Measurements from ENCODE around the gene ZFYVE28. TPM values are rescaled to one million over a fixed set of nuclear protein-coding genes. Genes with fewer than 3 reads are reported as not detected.

ZFYVE28 gene
- total and polyA plus RNA-seq, 2 experiments from 2014 or later: 4.6 to 9.6 TPM

GRCh38 chr4:2295900-2296442 lies 122.5 kb downstream of the ZFYVE28 start:
- no peaks in the 10 kb centered on the region for H3K27me3 ChIP-seq (replicated peaks; ENCODE audit: insufficient read depth)
- in situ Hi-C loops (cut with MboI): no loop called here
- H3F3A ChIP-seq (ENCODE audit: insufficient read depth): 0 out of 2 replicates have a peak, but pooled peaks cover 6% of the 10 kb centered on the region
- H3K4me1 ChIP-seq (ENCODE audit: insufficient read depth): peaks cover 9% of the 10 kb centered on the region
- no peaks in the 10 kb centered on the region for H3K36me3 ChIP-seq (ENCODE audit: low read depth)
- H3K9ac ChIP-seq: no peak overlapping the region
- no peaks in the 10 kb centered on the region for H3K79me2 ChIP-seq (ENCODE audit: insufficient read depth)
- H3K4me2 ChIP-seq (ENCODE audit: unreplicated experiment): no peak overlapping the region
- H2AFZ ChIP-seq: no peak overlapping the region
- no peak overlapping the region for H3K27ac ChIP-seq
- no peaks in the 10 kb centered on the region for H3K9me2 ChIP-seq (ENCODE audit: insufficient read depth)
- H3K9me3 ChIP-seq (ENCODE audit: low read depth): no peaks in the 10 kb centered on the region
- H3K4me3 ChIP-seq: no peak overlapping the region
- WGBS, 2 experiments (ENCODE audit: low coverage in 1 of 2, low lambda C conversion rate in 2 of 2, missing lambda C conversion rate in 2 of 2): 94 to 95% methylated on average over 10 to 14 of the region's 14 CpGs
- TF ChIP-seq EZH2phosphoT487 (IDR thresholded peaks at IDR 0.05; ENCODE audit: insufficient read depth, low read depth): no peak
- no peak for TF ChIP-seq EZH2 (IDR thresholded peaks at IDR 0.05; ENCODE audit: insufficient read depth, poor library complexity, severe bottlenecking)
- no peak for DNase-seq
- H4K20me1 ChIP-seq (ENCODE audit: insufficient read depth): no peaks in the 10 kb centered on the region

- H4K20me1 ChIP-seq (ENCODE audit: insufficient read depth): no peaks in the 10 kb centered on the region
- H3K9ac ChIP-seq: no peak overlapping the region
- no peaks in the 10 kb centered on the region for H3K79me2 ChIP-seq (ENCODE audit: insufficient read depth)
- 0 out of 2 replicates have a peak, but pooled peaks cover 6% of the 10 kb centered on the region for H3F3A ChIP-seq (ENCODE audit: insufficient read depth)
- H3K4me1 ChIP-seq (ENCODE audit: insufficient read depth): peaks cover 9% of the 10 kb centered on the region
- WGBS, 2 experiments (ENCODE audit: low coverage in 1 of 2, low lambda C conversion rate in 2 of 2, missing lambda C conversion rate in 2 of 2): 86 to 90% methylated on average over 9 of the region's 9 CpGs
- TF ChIP-seq EZH2phosphoT487 (IDR thresholded peaks at IDR 0.05; ENCODE audit: insufficient read depth, low read depth): no peak
- TF ChIP-seq EZH2 (IDR thresholded peaks at IDR 0.05; ENCODE audit: insufficient read depth, poor library complexity, severe bottlenecking): no peak
- H3K4me2 ChIP-seq (ENCODE audit: unreplicated experiment): no peak overlapping the region
- in situ Hi-C loops (cut with MboI): no loop called here
- no peaks in the 10 kb centered on the region for H3K9me3 ChIP-seq (ENCODE audit: low read depth)
- no peak overlapping the region for H3K27ac ChIP-seq
- H2AFZ ChIP-seq: no peak overlapping the region
- H3K27me3 ChIP-seq (replicated peaks; ENCODE audit: insufficient read depth): no peaks in the 10 kb centered on the region
- no peaks in the 10 kb centered on the region for H3K36me3 ChIP-seq (ENCODE audit: low read depth)
- H3K9me2 ChIP-seq (ENCODE audit: insufficient read depth): no peaks in the 10 kb centered on the region
- DNase-seq: no peak
- H3K4me3 ChIP-seq: no peak overlapping the region
Measured at GRCh38 chr4:2295500-2295899, 122.9 kb downstream of the ZFYVE28 start.

GRCh38 chr4:2292646-2293108 lies 125.8 kb downstream of the ZFYVE28 start:
- no peak for TF ChIP-seq EZH2phosphoT487 (IDR thresholded peaks at IDR 0.05; ENCODE audit: insufficient read depth, low read depth)
- TF ChIP-seq EZH2 (IDR thresholded peaks at IDR 0.05; ENCODE audit: insufficient read depth, poor library complexity, severe bottlenecking): no peak
- WGBS, 2 experiments (ENCODE audit: low coverage in 1 of 2, low lambda C conversion rate in 2 of 2, missing lambda C conversion rate in 2 of 2): 12 to 14% methylated on average over 6 of the region's 6 CpGs
- in situ Hi-C loops (cut with MboI): no loop called here

GRCh38 chr4:2291705-2292645 lies 126.5 kb downstream of the ZFYVE28 start:
- H3K4me2 ChIP-seq (ENCODE audit: unreplicated experiment): no peak overlapping the region

More at GRCh38 chr4:2292646-2293108, 125.8 kb downstream of the ZFYVE28 start:
- Histone ChIP-seq H3K9me2 (ENCODE audit: insufficient read depth) (no peaks in the 10 kb centered on the region), H3K9ac (no peak overlapping the region), H3K4me2 (ENCODE audit: unreplicated experiment) (no peak overlapping the region), H3F3A (ENCODE audit: insufficient read depth) (0 out of 2 replicates have a peak, but pooled peaks cover 6% of the 10 kb centered on the region), H2AFZ (no peak overlapping the region), H3K4me1 (ENCODE audit: insufficient read depth) (peaks cover 9% of the 10 kb centered on the region), H3K9me3 (ENCODE audit: low read depth) (no peaks in the 10 kb centered on the region), H3K4me3 (no peak overlapping the region), H3K27ac (no peak overlapping the region), H4K20me1 (ENCODE audit: insufficient read depth) (no peaks in the 10 kb centered on the region), H3K79me2 (ENCODE audit: insufficient read depth) (no peaks in the 10 kb centered on the region), H3K36me3 (ENCODE audit: low read depth) (no peaks in the 10 kb centered on the region), H3K27me3 (replicated peaks; ENCODE audit: insufficient read depth) (no peaks in the 10 kb centered on the region)
- DNase-seq: peak; percentile 65

More at GRCh38 chr4:2291705-2292645, 126.5 kb downstream of the ZFYVE28 start:
- H3K9me3 ChIP-seq (ENCODE audit: low read depth): no peaks in the 10 kb centered on the region
- H3K27ac ChIP-seq: no peak overlapping the region
- no peak overlapping the region for H2AFZ ChIP-seq
- H4K20me1 ChIP-seq (ENCODE audit: insufficient read depth): no peaks in the 10 kb centered on the region
- DNase-seq: no peak
- in situ Hi-C loops (cut with MboI): no loop called here
- H3K9ac ChIP-seq: no peak overlapping the region
- TF ChIP-seq EZH2 (IDR thresholded peaks at IDR 0.05; ENCODE audit: insufficient read depth, poor library complexity, severe bottlenecking) (no peak), EZH2phosphoT487 (IDR thresholded peaks at IDR 0.05; ENCODE audit: insufficient read depth, low read depth) (no peak)
- H3K36me3 ChIP-seq (ENCODE audit: low read depth): no peaks in the 10 kb centered on the region
- peaks cover 9% of the 10 kb centered on the region for H3K4me1 ChIP-seq (ENCODE audit: insufficient read depth)
- 0 out of 2 replicates have a peak, but pooled peaks cover 6% of the 10 kb centered on the region for H3F3A ChIP-seq (ENCODE audit: insufficient read depth)
- WGBS, 2 experiments (ENCODE audit: low coverage in 1 of 2, low lambda C conversion rate in 2 of 2, missing lambda C conversion rate in 2 of 2): 54 to 55% methylated on average over 16 to 20 of the region's 20 CpGs
- H3K9me2 ChIP-seq (ENCODE audit: insufficient read depth): no peaks in the 10 kb centered on the region
- no peak overlapping the region for H3K4me3 ChIP-seq
- no peaks in the 10 kb centered on the region for H3K79me2 ChIP-seq (ENCODE audit: insufficient read depth)
- no peaks in the 10 kb centered on the region for H3K27me3 ChIP-seq (replicated peaks; ENCODE audit: insufficient read depth)
